Spleen (tissue), 7 donors: Measurements from ENCODE around the gene STK10.
A peak's percentile ranks its signal among the peaks of the same experiment; 100 is the strongest.

ENCODE experiments used
- POLR2AphosphoS5 ChIP-seq, 3 donors: sonication (generic); formaldehyde crosslinking; IDR thresholded peaks; one replicate each; pipeline ENCODE4 v1.5.1; 2017; ENCODE audit warnings: antibody characterized with exemption in 3 of 3
- TF ChIP-seq, protein P1 (sequence below), 11 experiments: fragments of 200-600 bp in 7 of 11; fragments of 450-650 bp in 4 of 11; sonication (generic) in 4 of 11; IDR thresholded peaks in 8 of 11; conservative IDR thresholded peaks in 3 of 11; 1 replicate in 7 of 11; 2 replicates in 4 of 11; pipeline versions ENCODE4 v1.4.0 to v1.8.0; 2016 to 2021; ENCODE audit warnings: antibody characterized with exemption in 11 of 11, inconsistent platforms in 4 of 11, mild to moderate bottlenecking in 1 of 11
- donor health status: DM: no; HTN: no; CAD: no; lungs with moderate emphysema.
- donor health status: DM: no; HTN: no; CAD: no.
- donor health status: DM: no; HTN: no; CAD: no.

DNA sequence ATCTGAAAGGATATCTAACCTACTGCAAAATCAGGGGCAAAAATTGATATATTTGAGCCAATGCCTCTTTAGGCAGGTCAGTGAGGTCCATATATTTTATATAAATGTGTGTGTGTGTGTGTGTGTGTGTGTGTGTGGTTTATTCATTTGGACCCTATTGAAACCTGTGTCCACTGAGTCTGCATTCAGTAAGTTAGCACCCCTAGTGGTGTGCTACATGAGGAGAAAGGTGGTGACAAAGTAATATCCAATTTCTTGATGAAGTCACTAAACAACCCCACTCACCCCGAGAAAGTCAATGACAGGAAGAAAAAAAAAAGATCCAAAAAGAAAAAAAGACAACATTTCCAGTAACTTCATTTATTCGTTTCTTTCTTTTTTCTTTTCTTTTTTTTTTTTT, 185.7 kb downstream of the STK10 start:
- TF ChIP-seq, protein P1, sequence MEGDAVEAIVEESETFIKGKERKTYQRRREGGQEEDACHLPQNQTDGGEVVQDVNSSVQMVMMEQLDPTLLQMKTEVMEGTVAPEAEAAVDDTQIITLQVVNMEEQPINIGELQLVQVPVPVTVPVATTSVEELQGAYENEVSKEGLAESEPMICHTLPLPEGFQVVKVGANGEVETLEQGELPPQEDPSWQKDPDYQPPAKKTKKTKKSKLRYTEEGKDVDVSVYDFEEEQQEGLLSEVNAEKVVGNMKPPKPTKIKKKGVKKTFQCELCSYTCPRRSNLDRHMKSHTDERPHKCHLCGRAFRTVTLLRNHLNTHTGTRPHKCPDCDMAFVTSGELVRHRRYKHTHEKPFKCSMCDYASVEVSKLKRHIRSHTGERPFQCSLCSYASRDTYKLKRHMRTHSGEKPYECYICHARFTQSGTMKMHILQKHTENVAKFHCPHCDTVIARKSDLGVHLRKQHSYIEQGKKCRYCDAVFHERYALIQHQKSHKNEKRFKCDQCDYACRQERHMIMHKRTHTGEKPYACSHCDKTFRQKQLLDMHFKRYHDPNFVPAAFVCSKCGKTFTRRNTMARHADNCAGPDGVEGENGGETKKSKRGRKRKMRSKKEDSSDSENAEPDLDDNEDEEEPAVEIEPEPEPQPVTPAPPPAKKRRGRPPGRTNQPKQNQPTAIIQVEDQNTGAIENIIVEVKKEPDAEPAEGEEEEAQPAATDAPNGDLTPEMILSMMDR (IDR thresholded peaks at IDR 0.05 in 8 of 11, conservative IDR thresholded peaks at IDR 0.05 in 3 of 11), result peak in 2 of 11 experiments; percentile 29 to 36
- TF ChIP-seq POLR2AphosphoS5 (IDR thresholded peaks at IDR 0.05), result no peak
